MCF 10A (cell line): Measurements from ENCODE around the gene PGAP6. TPM values are rescaled to one million over a fixed set of nuclear protein-coding genes. Genes with fewer than 3 reads are reported as not detected.
"Not testable (repeated sequence)": the region's sequence is repeated elsewhere in the genome, so short reads cannot be mapped to it uniquely, and the experiment has no call there.

Source experiments
- BruUV-seq: library from RNA; stranded (reverse); fragments of 400-500 nt; replicated peaks from 2 replicates; lab custom pipeline; 2021; lab: Mats Ljungman, UMichigan
- CTCF ChIA-PET: fragments of 300-600 bp; sonication (Branson Sonifier 250); formaldehyde crosslinking; extraction: SDS; loops from one replicate; lab custom pipeline; 2021; ENCODE audit warnings: antibody characterized with exemption, inconsistent platforms; lab: Yijun Ruan, JAX
- POLR2A ChIA-PET: fragments of 300-600, 350-650 bp; sonication (Branson Sonifier 250); formaldehyde crosslinking; extraction: SDS; loops from one replicate; lab custom pipeline; 2020; ENCODE audit warnings: antibody characterized with exemption, inconsistent platforms; lab: Yijun Ruan, JAX
- DNase-seq: peaks from one replicate; pipeline ENCODE4 v3.0.0-alpha.2; 2018; ENCODE audit not compliant: unreplicated experiment
- H3K27ac Mint-ChIP-seq: one replicate; pipeline ENCODE4 v1.8.0; 2022; ENCODE audit warnings: mild to moderate bottlenecking, low read depth, mixed read lengths; ENCODE audit not compliant: unreplicated experiment
- H3K27me3 Mint-ChIP-seq: one replicate; pipeline ENCODE4 v1.8.0; 2022; ENCODE audit warnings: mixed read lengths; ENCODE audit not compliant: insufficient read depth, unreplicated experiment
- H3K36me3 Mint-ChIP-seq: one replicate; pipeline ENCODE4 v1.8.0; 2022; ENCODE audit warnings: mild to moderate bottlenecking, moderate library complexity, mixed read lengths; ENCODE audit not compliant: insufficient read depth, unreplicated experiment
- H3K4me1 Mint-ChIP-seq: one replicate; pipeline ENCODE4 v1.8.0; 2022; ENCODE audit warnings: mixed read lengths; ENCODE audit not compliant: insufficient read depth, unreplicated experiment
- H3K4me3 Mint-ChIP-seq: one replicate; pipeline ENCODE4 v1.8.0; 2022; ENCODE audit warnings: mild to moderate bottlenecking, moderate library complexity, mixed read lengths; ENCODE audit not compliant: unreplicated experiment
- H3K9me3 Mint-ChIP-seq: one replicate; pipeline ENCODE4 v1.8.0; 2022; ENCODE audit warnings: mixed read lengths; ENCODE audit not compliant: unreplicated experiment
- intact Hi-C: fragments of 100-400 bp; cut with micrococcal nuclease; formaldehyde crosslinking; loops from 2 replicates; pipeline ENCODE4 v1.14.1; 2022
- total RNA-seq: library from RNA; stranded (reverse); gene quantifications from 2 replicates; pipeline ENCODE4 v1.2.3, GENCODE V29; 2022
- TF ChIP-seq, protein P1 (sequence below): fragments of 200-600 bp; IDR thresholded peaks from one replicate; pipeline ENCODE4 v1.8.0; 2022; ENCODE audit warnings: antibody characterized with exemption, mild to moderate bottlenecking; ENCODE audit not compliant: unreplicated experiment

Gene PGAP6
- total RNA-seq, 1 experiment from 2014 or later: 18.3 TPM

DNA sequence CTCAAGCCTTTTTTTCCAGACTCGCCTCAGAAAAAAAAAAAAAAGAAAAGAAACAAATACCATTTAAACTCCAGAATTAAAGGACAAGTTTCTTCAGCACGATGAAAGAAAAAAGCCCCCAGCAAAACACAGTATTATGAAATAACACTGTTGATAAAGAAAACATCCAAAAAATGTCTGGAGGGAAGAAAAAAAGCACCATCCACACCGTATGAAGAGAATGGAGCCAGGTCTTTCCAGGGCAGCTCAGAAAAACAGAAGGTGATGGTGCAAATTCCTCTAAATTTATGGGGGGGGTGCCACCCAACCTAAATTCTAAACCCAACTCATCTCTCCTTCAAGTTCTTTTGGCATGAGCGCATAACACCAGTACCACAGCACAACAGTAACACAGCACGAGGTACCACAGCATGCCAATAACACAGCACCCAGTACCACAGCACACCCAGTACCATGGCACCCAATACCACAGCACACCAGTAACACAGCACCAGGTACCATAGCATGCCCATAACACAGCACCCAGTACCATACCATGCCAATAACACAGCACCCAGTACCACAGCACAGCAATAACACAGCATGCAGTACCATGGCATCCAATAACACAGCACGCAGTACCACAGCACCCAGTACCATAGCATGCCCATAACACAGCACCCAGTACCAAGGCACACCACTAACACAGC lies 48.2 kb downstream of the PGAP6 start:
- H3K36me3 Mint-ChIP-seq: peaks cover 23% of the 10 kb centered on the region
- POLR2A ChIA-PET: interaction anchor here (0.9 kb wide), 1 partner anchor 22 kb away, joined by 6 read pairs; no protein-coding TSS in a partner anchor
- intact Hi-C loops: no loop called here
- no TSS peak for BruUV-seq
- no peaks in the 10 kb centered on the region for H3K27me3 Mint-ChIP-seq
- CTCF ChIA-PET: no interaction called here
- no peak overlapping the region for H3K27ac Mint-ChIP-seq
- peaks cover 9% of the 10 kb centered on the region for H3K4me1 Mint-ChIP-seq
- DNase-seq: no peak
- H3K9me3 Mint-ChIP-seq: no peaks in the 10 kb centered on the region
- TF ChIP-seq, protein P1, sequence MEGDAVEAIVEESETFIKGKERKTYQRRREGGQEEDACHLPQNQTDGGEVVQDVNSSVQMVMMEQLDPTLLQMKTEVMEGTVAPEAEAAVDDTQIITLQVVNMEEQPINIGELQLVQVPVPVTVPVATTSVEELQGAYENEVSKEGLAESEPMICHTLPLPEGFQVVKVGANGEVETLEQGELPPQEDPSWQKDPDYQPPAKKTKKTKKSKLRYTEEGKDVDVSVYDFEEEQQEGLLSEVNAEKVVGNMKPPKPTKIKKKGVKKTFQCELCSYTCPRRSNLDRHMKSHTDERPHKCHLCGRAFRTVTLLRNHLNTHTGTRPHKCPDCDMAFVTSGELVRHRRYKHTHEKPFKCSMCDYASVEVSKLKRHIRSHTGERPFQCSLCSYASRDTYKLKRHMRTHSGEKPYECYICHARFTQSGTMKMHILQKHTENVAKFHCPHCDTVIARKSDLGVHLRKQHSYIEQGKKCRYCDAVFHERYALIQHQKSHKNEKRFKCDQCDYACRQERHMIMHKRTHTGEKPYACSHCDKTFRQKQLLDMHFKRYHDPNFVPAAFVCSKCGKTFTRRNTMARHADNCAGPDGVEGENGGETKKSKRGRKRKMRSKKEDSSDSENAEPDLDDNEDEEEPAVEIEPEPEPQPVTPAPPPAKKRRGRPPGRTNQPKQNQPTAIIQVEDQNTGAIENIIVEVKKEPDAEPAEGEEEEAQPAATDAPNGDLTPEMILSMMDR: no peak
- H3K4me3 Mint-ChIP-seq: no peak overlapping the region

DNA sequence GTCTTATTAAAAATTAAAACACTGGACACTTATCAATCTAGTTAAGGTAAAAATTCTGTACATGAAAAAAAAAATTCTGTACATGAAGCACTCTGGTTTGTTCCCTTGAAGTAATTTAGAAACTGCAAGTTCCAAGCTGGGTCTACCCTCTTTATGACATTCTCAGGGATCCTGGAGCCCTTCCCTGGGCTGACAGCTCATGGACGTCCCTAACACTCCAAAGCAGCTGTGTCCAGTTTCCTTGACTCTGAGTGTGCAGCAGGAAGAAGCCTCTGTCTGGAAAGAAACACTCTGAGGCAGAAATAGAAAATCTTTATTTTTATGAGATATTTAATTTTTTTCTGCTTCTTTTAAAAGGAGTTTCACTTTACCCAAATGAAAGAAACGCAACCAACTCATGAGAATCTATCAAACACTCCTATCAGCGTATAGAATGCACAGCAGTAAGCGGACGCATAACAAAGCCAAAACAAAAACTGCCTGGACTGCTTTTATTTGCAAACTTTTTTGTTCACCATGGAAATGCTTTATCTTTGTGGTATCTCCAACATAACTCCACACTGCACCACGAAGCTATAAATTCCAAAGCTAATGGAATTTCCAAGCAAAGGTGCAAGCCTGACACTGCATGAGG lies 50.5 kb downstream of the PGAP6 start:
- intact Hi-C loops, H3K27me3 Mint-ChIP-seq, BruUV-seq, DNase-seq, H3K4me1 Mint-ChIP-seq, H3K27ac Mint-ChIP-seq, H3K9me3 Mint-ChIP-seq, CTCF ChIA-PET, H3K4me3 Mint-ChIP-seq: not testable (repeated sequence)
- H3K36me3 Mint-ChIP-seq: peaks cover 23% of the 10 kb centered on the region
- POLR2A ChIA-PET: interaction anchor here (1.0 kb wide), 2 partner anchors 15 to 31 kb away, joined by 3 read pairs; no protein-coding TSS in a partner anchor

DNA sequence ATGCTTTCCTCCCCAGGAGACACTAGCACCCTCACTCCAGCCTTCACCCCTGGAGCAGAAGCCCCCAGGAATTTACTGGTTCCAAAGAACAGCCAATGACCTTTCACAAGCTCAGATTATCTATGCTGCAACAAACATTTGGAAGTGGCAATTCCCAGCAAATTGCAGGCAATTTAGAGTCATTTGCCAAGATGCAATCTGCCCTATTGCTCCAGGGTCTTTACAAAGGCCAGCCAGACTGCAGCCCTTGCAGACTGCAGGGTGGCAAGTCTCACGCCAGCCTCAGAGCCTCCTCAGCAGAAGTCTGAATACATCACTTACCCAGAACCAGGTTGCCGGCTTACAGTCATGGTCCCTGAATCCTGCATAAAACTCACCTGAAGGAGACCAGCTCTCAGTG lies 51.0 kb downstream of the PGAP6 start:
- POLR2A ChIA-PET: interaction anchor here (1.0 kb wide), 1 partner anchor 15 kb away, joined by 3 read pairs; no protein-coding TSS in a partner anchor
- Mint-ChIP-seq H3K27me3 (no peaks in the 10 kb centered on the region), H3K4me1 (peaks cover 8% of the 10 kb centered on the region)

DNA sequence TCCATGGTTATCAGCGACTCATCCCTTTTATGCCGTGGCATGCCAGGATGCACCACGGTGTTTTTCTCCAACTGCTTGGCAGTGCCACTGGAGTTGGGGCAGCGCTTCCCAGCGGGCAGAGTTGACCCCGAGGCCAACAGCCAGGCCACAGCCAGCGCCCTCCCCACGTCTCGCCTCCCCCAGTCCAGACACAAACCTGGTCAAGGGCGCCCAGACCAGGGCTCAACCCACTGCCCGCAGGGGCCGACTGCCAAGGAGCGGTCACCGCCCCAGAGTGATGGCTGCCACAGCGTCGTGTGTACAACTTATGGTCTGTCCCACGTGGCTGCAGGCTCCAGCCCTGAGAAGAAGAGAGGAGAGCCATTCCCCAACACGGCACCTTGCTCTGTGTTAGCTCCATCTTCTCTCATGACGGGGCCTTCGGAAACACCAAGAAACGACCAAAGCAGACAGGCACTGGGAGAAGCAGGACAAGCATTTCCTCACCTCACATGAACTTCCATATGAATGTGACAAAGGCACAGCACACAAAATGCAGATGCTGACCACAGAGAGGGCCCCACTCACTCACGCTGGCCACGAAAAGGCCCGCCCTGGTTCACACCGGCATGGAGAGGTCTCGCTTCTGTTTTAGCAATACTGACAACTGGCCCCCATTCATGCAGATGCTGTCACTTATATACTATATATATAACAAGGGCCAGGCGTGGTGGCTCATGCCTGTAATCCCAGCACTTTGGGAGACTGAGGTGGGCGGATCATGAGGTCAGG lies 56.2 kb downstream of the PGAP6 start:
- ChIA-PET POLR2A (no interaction called here), CTCF (no interaction called here)
- BruUV-seq: no TSS peak

More for the DNA sequence above, 51.0 kb downstream of the PGAP6 start:
- no peaks in the 10 kb centered on the region for H3K9me3 Mint-ChIP-seq
- H3K4me3 Mint-ChIP-seq: no peak overlapping the region
- CTCF ChIA-PET: no interaction called here
- TF ChIP-seq, protein P1: no peak
- intact Hi-C loops: no loop called here
- no TSS peak for BruUV-seq
- no peak for DNase-seq
- no peak overlapping the region for H3K27ac Mint-ChIP-seq
- H3K36me3 Mint-ChIP-seq: peaks cover 22% of the 10 kb centered on the region

More for the DNA sequence above, 56.2 kb downstream of the PGAP6 start:
- Mint-ChIP-seq H3K9me3 (no peaks in the 10 kb centered on the region), H3K4me3 (no peak overlapping the region), H3K27ac (no peak overlapping the region), H3K4me1 (no peaks in the 10 kb centered on the region), H3K36me3 (peaks cover 13% of the 10 kb centered on the region), H3K27me3 (no peaks in the 10 kb centered on the region)
- intact Hi-C loops: no loop called here
- TF ChIP-seq, protein P1: no peak
- DNase-seq: no peak
